GM12892 (cell line): ENCODE measurements around the gene RHBG.

Experiments
- POLR2A ChIP-seq: IDR thresholded peaks from 2 replicates; pipeline ENCODE4 v1.6.1; 2011; ENCODE audit warnings: low read depth, low read length, control low read depth
- POLR2AphosphoS5 ChIP-seq: IDR thresholded peaks from 2 replicates; pipeline ENCODE4 v1.6.1; 2011; ENCODE audit warnings: low read depth, low read length, control low read depth
- TAF1 ChIP-seq: IDR thresholded peaks from 2 replicates; pipeline ENCODE4 v1.6.1; 2011; ENCODE audit warnings: low read depth, mild to moderate bottlenecking, control low read depth, low read length, borderline replicate concordance

GRCh38 chr1:156387870-156388173 is 18.8 kb downstream of the RHBG start:
- TF ChIP-seq POLR2A (no peak), POLR2AphosphoS5 (no peak), TAF1 (no peak)
